ENCODE measurements around the gene MAPK8IP2. TPM values are rescaled to one million over a fixed set of nuclear protein-coding genes. Genes with fewer than 3 reads are reported as not detected.

Gene MAPK8IP2
- total RNA-seq, 1 experiment from 2014 or later, result 0.79 TPM

- no peaks in the 10 kb centered on the region for H3K9me2 ChIP-seq (ENCODE audit: insufficient read depth)
- H3K27me3 ChIP-seq (ENCODE audit: insufficient read depth, low read depth), result no peaks in the 10 kb centered on the region
- peaks cover 26% of the 10 kb centered on the region; the same call in 1 of the 2 replicates for H3K36me3 ChIP-seq (ENCODE audit: low read depth)
- no TSS peak for BruUV-seq (replicated peaks)
- H3K4me2 ChIP-seq, result no peak overlapping the region
- H3K4me1 ChIP-seq (replicated peaks; ENCODE audit: insufficient read depth), result no peaks in the 10 kb centered on the region
- intact Hi-C loops (cut with micrococcal nuclease; ENCODE audit: unreplicated experiment), result no loop called here
- H3K79me2 ChIP-seq (ENCODE audit: low read depth), result no peaks in the 10 kb centered on the region
- ChIA-PET POLR2A (ENCODE audit: unreplicated experiment) (no interaction called here), CTCF (no interaction called here)
- no peak overlapping the region for H3K4me3 ChIP-seq
- no peak overlapping the region for H3K27ac ChIP-seq
- H2AFZ ChIP-seq, result no peak overlapping the region
- no peak for TF ChIP-seq EZH2 (IDR thresholded peaks at IDR 0.05; ENCODE audit: low read depth)
- TF ChIP-seq, protein P1, sequence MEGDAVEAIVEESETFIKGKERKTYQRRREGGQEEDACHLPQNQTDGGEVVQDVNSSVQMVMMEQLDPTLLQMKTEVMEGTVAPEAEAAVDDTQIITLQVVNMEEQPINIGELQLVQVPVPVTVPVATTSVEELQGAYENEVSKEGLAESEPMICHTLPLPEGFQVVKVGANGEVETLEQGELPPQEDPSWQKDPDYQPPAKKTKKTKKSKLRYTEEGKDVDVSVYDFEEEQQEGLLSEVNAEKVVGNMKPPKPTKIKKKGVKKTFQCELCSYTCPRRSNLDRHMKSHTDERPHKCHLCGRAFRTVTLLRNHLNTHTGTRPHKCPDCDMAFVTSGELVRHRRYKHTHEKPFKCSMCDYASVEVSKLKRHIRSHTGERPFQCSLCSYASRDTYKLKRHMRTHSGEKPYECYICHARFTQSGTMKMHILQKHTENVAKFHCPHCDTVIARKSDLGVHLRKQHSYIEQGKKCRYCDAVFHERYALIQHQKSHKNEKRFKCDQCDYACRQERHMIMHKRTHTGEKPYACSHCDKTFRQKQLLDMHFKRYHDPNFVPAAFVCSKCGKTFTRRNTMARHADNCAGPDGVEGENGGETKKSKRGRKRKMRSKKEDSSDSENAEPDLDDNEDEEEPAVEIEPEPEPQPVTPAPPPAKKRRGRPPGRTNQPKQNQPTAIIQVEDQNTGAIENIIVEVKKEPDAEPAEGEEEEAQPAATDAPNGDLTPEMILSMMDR (conservative IDR thresholded peaks at IDR 0.05), result no peak
- no peaks in the 10 kb centered on the region for H4K20me1 ChIP-seq (ENCODE audit: insufficient read depth)
- no peak for DNase-seq
- no peaks in the 10 kb centered on the region for H3K9me3 ChIP-seq (ENCODE audit: insufficient read depth, low read depth)
- H3F3A ChIP-seq (ENCODE audit: insufficient read depth, low read depth), result peaks cover 13% of the 10 kb centered on the region; the same call in 1 of the 2 replicates
Measured at GRCh38 chr22:50571264-50572175, 29.1 kb upstream of the MAPK8IP2 start.

- no peak overlapping the region for H2AFZ ChIP-seq
- no peaks in the 10 kb centered on the region for H3K79me2 ChIP-seq (ENCODE audit: low read depth)
- H3K27me3 ChIP-seq (ENCODE audit: insufficient read depth, low read depth), result no peaks in the 10 kb centered on the region
- no peaks in the 10 kb centered on the region for H3K9me2 ChIP-seq (ENCODE audit: insufficient read depth)
- intact Hi-C loops (cut with micrococcal nuclease; ENCODE audit: unreplicated experiment), result no loop called here
- POLR2A ChIA-PET (ENCODE audit: unreplicated experiment), result no interaction called here
- CTCF ChIA-PET, result no interaction called here
- no peaks in the 10 kb centered on the region for H3K9me3 ChIP-seq (ENCODE audit: insufficient read depth, low read depth)
- no peak overlapping the region for H3K4me3 ChIP-seq
- H3K4me2 ChIP-seq, result no peak overlapping the region
- H3K27ac ChIP-seq, result no peak overlapping the region
- TF ChIP-seq, protein P1 (conservative IDR thresholded peaks at IDR 0.05), result no peak
- no peak for TF ChIP-seq EZH2 (IDR thresholded peaks at IDR 0.05; ENCODE audit: low read depth)
- DNase-seq, result no peak
- H3K36me3 ChIP-seq (ENCODE audit: low read depth), result peaks cover 26% of the 10 kb centered on the region; the same call in 1 of the 2 replicates
- no TSS peak for BruUV-seq (replicated peaks)
- no peaks in the 10 kb centered on the region for H3K4me1 ChIP-seq (replicated peaks; ENCODE audit: insufficient read depth)
- no peaks in the 10 kb centered on the region for H4K20me1 ChIP-seq (ENCODE audit: insufficient read depth)
- H3F3A ChIP-seq (ENCODE audit: insufficient read depth, low read depth), result peaks cover 3% of the 10 kb centered on the region; the same call in 1 of the 2 replicates
Measured at GRCh38 chr22:50572965-50573364, 27.6 kb upstream of the MAPK8IP2 start.

GRCh38 chr22:50573491-50574382 is 26.9 kb upstream of the MAPK8IP2 start:
- POLR2A ChIA-PET (ENCODE audit: unreplicated experiment), result no interaction called here
- H3K36me3 ChIP-seq (ENCODE audit: low read depth), result peaks cover 26% of the 10 kb centered on the region; the same call in 1 of the 2 replicates
- no peak overlapping the region for H2AFZ ChIP-seq
- no peak overlapping the region for H3K27ac ChIP-seq
- H3K9me3 ChIP-seq (ENCODE audit: insufficient read depth, low read depth), result no peaks in the 10 kb centered on the region
- H3K27me3 ChIP-seq (ENCODE audit: insufficient read depth, low read depth), result no peaks in the 10 kb centered on the region
- intact Hi-C loops (cut with micrococcal nuclease; ENCODE audit: unreplicated experiment), result no loop called here
- H3K4me3 ChIP-seq, result no peak overlapping the region
- H4K20me1 ChIP-seq (ENCODE audit: insufficient read depth), result no peaks in the 10 kb centered on the region
- TF ChIP-seq EZH2 (IDR thresholded peaks at IDR 0.05; ENCODE audit: low read depth), result no peak
- TF ChIP-seq, protein P1 (conservative IDR thresholded peaks at IDR 0.05), result no peak
- no peaks in the 10 kb centered on the region for H3K9me2 ChIP-seq (ENCODE audit: insufficient read depth)
- CTCF ChIA-PET, result no interaction called here
- no peak overlapping the region for H3K4me2 ChIP-seq
- no peaks in the 10 kb centered on the region for H3K4me1 ChIP-seq (replicated peaks; ENCODE audit: insufficient read depth)
- BruUV-seq (replicated peaks), result no TSS peak
- DNase-seq, result no peak
- no peaks in the 10 kb centered on the region for H3K79me2 ChIP-seq (ENCODE audit: low read depth)
- no peaks in the 10 kb centered on the region; the same call in 1 of the 2 replicates for H3F3A ChIP-seq (ENCODE audit: insufficient read depth, low read depth)

Measured in PC-9 (cell line).